ENCODE measurements around the gene FBXW11. TPM values are rescaled to one million over a fixed set of nuclear protein-coding genes. Genes with fewer than 3 reads are reported as not detected.
A peak's percentile ranks its signal among the peaks of the same experiment; 100 is the strongest.

The FBXW11 gene
- total and polyA plus RNA-seq, 7 experiments from 2014 or later = 15.0 to 40.7 (median 30.0) TPM

DNA sequence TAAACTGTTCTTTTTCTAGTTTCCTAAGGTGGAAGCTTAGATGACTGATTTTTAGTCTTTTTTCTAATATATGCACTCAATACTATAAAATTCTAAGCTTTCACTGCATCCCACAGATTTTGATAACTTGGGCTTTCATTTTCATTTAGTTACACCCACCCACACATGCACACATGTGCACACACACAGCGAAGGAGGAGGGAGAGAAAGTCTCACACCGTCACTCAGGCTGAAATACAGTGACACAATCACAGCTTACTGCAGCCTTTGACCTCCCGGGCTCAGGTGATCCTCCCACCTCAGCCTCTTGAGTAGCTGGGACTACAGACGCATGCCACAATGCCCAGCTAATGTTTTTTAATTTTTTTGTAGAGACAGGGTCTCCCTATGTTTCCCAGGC lies 124.3 kb downstream of the FBXW11 start:
- no peak overlapping the region for H3K4me3 ChIP-seq (ENCODE audit: low read length)
- H3K36me3 ChIP-seq (ENCODE audit: control insufficient read depth in 2 of 3, insufficient read depth in 3 of 3, low read length in 3 of 3) = peaks cover 6 to 18% (median 6%) of the 10 kb centered on the region in 3 experiments
- H3K27ac ChIP-seq (ENCODE audit: low read depth, low read length) = no peak overlapping the region
- no peaks in the 10 kb centered on the region for H3K9me3 ChIP-seq (ENCODE audit: control insufficient read depth in 2 of 3, low read length in 3 of 3)
- Mint-ChIP-seq H3K4me1 (peaks cover 0 to 11% (median 4%) of the 10 kb centered on the region in 7 donors), H3K9me3 (no peaks in the 10 kb centered on the region), H3K36me3 (peaks cover 18 to 50% (median 44%) of the 10 kb centered on the region in 5 donors), H3K27me3 (no peaks in the 10 kb centered on the region), H3K4me3 (no peak overlapping the region), H3K27ac (no peak overlapping the region)
- CTCF ChIA-PET = interaction anchor here (0.6 kb wide), 1 partner anchor 34 kb away, joined by 5 read pairs; no protein-coding TSS in a partner anchor
- intact Hi-C loops (cut with micrococcal nuclease) = no loop called here
- no peaks in the 10 kb centered on the region for H3K4me1 ChIP-seq (ENCODE audit: control insufficient read depth in 2 of 2, insufficient read depth in 2 of 2, low read length in 2 of 2)
- ATAC-seq = no peak
- POLR2A ChIA-PET = no interaction called here
- no peak for DNase-seq
- H3K27me3 ChIP-seq (ENCODE audit: control insufficient read depth in 2 of 2, insufficient read depth in 2 of 2, low read length in 2 of 2) = no peaks in the 10 kb centered on the region

DNA sequence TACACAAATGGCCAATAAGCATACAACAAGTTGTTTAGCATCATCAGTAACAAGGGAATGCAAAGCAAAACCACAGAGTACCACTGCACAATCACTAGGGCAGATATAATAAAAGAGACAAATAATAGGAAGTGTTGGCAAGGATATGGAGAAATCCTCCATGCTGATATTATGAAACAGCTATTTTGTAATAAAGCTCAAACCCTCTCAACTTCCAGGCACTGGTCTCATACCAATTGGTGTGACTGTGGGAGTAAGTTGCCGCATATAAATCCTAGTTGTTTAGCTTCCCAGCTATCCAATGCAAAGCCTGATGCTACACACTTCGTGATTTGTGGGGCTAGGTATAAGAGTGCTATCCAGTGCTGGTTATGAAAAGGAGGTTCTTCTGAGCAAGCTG lies 132.2 kb downstream of the FBXW11 start:
- DNase-seq (no peak), ATAC-seq (peak; percentile 52)
- no peak overlapping the region for H3K27ac Mint-ChIP-seq
- Histone ChIP-seq H3K27ac (ENCODE audit: low read depth, low read length) (no peak overlapping the region), H3K9me3 (ENCODE audit: control insufficient read depth in 2 of 3, low read length in 3 of 3) (no peaks in the 10 kb centered on the region), H3K4me1 (ENCODE audit: control insufficient read depth in 2 of 2, insufficient read depth in 2 of 2, low read length in 2 of 2) (no peaks in the 10 kb centered on the region), H3K36me3 (ENCODE audit: control insufficient read depth in 2 of 3, insufficient read depth in 3 of 3, low read length in 3 of 3) (peaks cover 7 to 82% (median 33%) of the 10 kb centered on the region in 3 experiments), H3K27me3 (ENCODE audit: control insufficient read depth in 2 of 2, insufficient read depth in 2 of 2, low read length in 2 of 2) (no peaks in the 10 kb centered on the region), H3K4me3 (ENCODE audit: low read length) (no peak overlapping the region)
- peaks cover 16 to 72% (median 44%) of the 10 kb centered on the region in 5 donors for H3K36me3 Mint-ChIP-seq
- H3K9me3 Mint-ChIP-seq = no peaks in the 10 kb centered on the region
- intact Hi-C loops (cut with micrococcal nuclease) = no loop called here
- CTCF ChIA-PET = no interaction called here
- no peaks in the 10 kb centered on the region for H3K27me3 Mint-ChIP-seq
- H3K4me1 Mint-ChIP-seq = peaks cover 0 to 2% (median 0%) of the 10 kb centered on the region in 7 donors
- no peak overlapping the region for H3K4me3 Mint-ChIP-seq
- POLR2A ChIA-PET = no interaction called here

DNA sequence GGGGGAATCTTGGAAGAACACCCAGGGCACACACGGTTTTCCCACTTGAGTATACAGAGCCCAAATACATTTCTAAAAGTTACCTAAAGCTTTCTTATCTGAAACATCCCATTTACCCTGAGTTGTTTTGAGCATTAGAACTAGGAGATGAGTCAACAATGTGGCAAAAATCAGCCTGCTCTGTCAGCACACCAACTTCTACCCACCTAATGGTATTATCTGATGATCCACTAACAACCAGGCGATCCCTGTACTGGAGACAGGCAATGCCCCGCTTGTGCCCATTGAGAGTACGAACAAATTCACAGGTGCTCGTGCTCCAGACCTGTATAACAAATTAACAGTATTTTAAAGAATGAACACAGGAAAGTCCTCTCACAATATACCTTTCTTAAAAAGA lies 133.8 kb downstream of the FBXW11 start:
- no peak overlapping the region for H3K27ac Mint-ChIP-seq
- H3K36me3 ChIP-seq (ENCODE audit: control insufficient read depth in 2 of 3, insufficient read depth in 3 of 3, low read length in 3 of 3) = peaks cover 14 to 92% (median 41%) of the 10 kb centered on the region in 3 experiments
- H3K27me3 ChIP-seq (ENCODE audit: control insufficient read depth in 2 of 2, insufficient read depth in 2 of 2, low read length in 2 of 2) = no peaks in the 10 kb centered on the region
- no peak for ATAC-seq
- H3K9me3 ChIP-seq (ENCODE audit: control insufficient read depth in 2 of 3, low read length in 3 of 3) = no peaks in the 10 kb centered on the region
- H3K27me3 Mint-ChIP-seq = no peaks in the 10 kb centered on the region
- intact Hi-C loops (cut with micrococcal nuclease) = no loop called here
- H3K4me3 Mint-ChIP-seq = no peak overlapping the region
- DNase-seq = no peak
- no peaks in the 10 kb centered on the region for H3K9me3 Mint-ChIP-seq
- CTCF ChIA-PET = no interaction called here
- H3K36me3 Mint-ChIP-seq = peaks cover 20 to 80% (median 46%) of the 10 kb centered on the region in 5 donors
- H3K27ac ChIP-seq (ENCODE audit: low read depth, low read length) = no peak overlapping the region
- no peaks in the 10 kb centered on the region for H3K4me1 ChIP-seq (ENCODE audit: control insufficient read depth in 2 of 2, insufficient read depth in 2 of 2, low read length in 2 of 2)
- peaks cover 0 to 3% (median 0%) of the 10 kb centered on the region in 7 donors for H3K4me1 Mint-ChIP-seq
- no peak overlapping the region for H3K4me3 ChIP-seq (ENCODE audit: low read length)
- POLR2A ChIA-PET = no interaction called here

DNA sequence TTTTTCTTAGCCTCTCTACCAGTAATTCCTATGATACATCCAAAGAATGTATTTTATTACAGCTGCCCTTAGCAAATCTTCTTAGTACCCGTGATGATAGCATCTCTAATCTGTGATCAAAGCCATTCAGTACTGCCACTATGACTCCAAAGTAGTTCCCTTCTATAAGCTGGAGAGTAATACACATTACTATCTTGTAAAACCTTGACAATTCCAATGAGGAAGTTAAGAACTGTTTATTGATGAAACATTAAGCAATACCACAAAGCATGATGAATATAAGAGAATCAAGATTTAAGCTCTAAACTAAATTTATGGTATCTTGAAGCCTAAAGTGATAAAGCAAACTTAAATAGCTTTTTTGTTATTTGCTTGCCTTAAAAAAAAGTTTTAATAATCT lies 134.7 kb downstream of the FBXW11 start:
- Histone ChIP-seq H3K4me3 (ENCODE audit: low read length) (no peak overlapping the region), H3K4me1 (ENCODE audit: control insufficient read depth in 2 of 2, insufficient read depth in 2 of 2, low read length in 2 of 2) (no peaks in the 10 kb centered on the region), H3K27me3 (ENCODE audit: control insufficient read depth in 2 of 2, insufficient read depth in 2 of 2, low read length in 2 of 2) (no peaks in the 10 kb centered on the region), H3K9me3 (ENCODE audit: control insufficient read depth in 2 of 3, low read length in 3 of 3) (no peaks in the 10 kb centered on the region), H3K27ac (ENCODE audit: low read depth, low read length) (no peak overlapping the region), H3K36me3 (ENCODE audit: control insufficient read depth in 2 of 3, insufficient read depth in 3 of 3, low read length in 3 of 3) (peaks cover 8 to 87% (median 36%) of the 10 kb centered on the region in 3 experiments)
- Mint-ChIP-seq H3K27ac (peak overlapping the region in 1 of 9 donors; percentile 19), H3K36me3 (peaks cover 19 to 78% (median 45%) of the 10 kb centered on the region in 5 donors), H3K4me1 (peaks cover 0 to 3% (median 0%) of the 10 kb centered on the region in 7 donors), H3K27me3 (no peaks in the 10 kb centered on the region), H3K4me3 (no peak overlapping the region), H3K9me3 (no peaks in the 10 kb centered on the region)
- ChIA-PET CTCF (interaction anchor here (0.5 kb wide), 1 partner anchor 317 kb away, joined by 3 read pairs; no protein-coding TSS in a partner anchor), POLR2A (no interaction called here)
- DNase-seq (no peak), ATAC-seq (peak; percentile 34)
- intact Hi-C loops (cut with micrococcal nuclease) = no loop called here

DNA sequence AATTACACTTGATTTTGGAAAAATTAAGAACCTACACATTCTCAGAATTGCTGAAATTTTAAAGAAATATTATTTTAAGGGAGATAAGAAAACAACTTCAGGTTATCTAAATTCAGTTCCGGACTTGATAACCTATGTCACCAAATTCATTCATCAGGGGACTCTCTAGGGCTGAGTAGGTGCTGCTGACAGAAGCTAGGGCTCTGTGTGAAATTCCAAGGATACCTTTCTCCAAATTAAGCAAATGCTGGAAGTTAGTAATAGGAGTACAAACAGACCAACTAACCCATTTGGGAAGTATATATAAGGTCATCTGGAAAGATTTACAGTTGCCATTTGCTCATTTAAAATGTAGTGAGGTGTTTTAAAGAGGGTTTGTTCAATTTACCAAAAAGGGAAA lies 136.5 kb downstream of the FBXW11 start:
- Histone ChIP-seq H3K9me3 (ENCODE audit: control insufficient read depth in 2 of 3, low read length in 3 of 3) (no peaks in the 10 kb centered on the region), H3K4me3 (ENCODE audit: low read length) (no peak overlapping the region), H3K27ac (ENCODE audit: low read depth, low read length) (no peak overlapping the region), H3K27me3 (ENCODE audit: control insufficient read depth in 2 of 2, insufficient read depth in 2 of 2, low read length in 2 of 2) (no peaks in the 10 kb centered on the region), H3K4me1 (ENCODE audit: control insufficient read depth in 2 of 2, insufficient read depth in 2 of 2, low read length in 2 of 2) (no peaks in the 10 kb centered on the region), H3K36me3 (ENCODE audit: control insufficient read depth in 2 of 3, insufficient read depth in 3 of 3, low read length in 3 of 3) (peaks cover 8 to 72% (median 23%) of the 10 kb centered on the region in 3 experiments)
- H3K4me1 Mint-ChIP-seq = peaks cover 0 to 7% (median 0%) of the 10 kb centered on the region in 7 donors
- DNase-seq = no peak
- peaks cover 9 to 72% (median 37%) of the 10 kb centered on the region in 5 donors for H3K36me3 Mint-ChIP-seq
- H3K4me3 Mint-ChIP-seq = no peak overlapping the region
- H3K27ac Mint-ChIP-seq = no peak overlapping the region
- POLR2A ChIA-PET = no interaction called here
- H3K27me3 Mint-ChIP-seq = no peaks in the 10 kb centered on the region
- intact Hi-C loops (cut with micrococcal nuclease) = no loop called here
- ATAC-seq = no peak
- no peaks in the 10 kb centered on the region for H3K9me3 Mint-ChIP-seq
- CTCF ChIA-PET = interaction anchor here (0.7 kb wide), 1 partner anchor 171 kb away, joined by 3 read pairs; no protein-coding TSS in a partner anchor

DNA sequence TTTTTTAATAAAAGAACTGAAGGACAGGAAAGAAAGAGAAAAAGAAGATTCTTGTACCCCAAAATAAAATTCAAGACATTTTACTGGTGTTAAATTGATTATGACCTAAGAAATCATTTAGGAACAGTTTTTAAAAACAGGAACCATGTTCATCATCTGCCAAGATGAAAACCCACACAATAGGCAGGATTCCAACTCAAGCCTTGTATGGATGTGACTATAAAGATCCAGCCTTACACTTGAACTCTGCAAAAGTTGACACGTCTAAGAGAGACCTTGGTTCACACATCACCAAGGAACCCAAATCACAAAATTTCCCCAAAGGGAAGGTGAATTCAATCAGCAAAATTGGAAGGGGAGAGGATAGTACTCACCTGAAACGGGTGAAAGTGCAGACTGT lies 138.2 kb downstream of the FBXW11 start:
- H3K27me3 ChIP-seq (ENCODE audit: control insufficient read depth in 2 of 2, insufficient read depth in 2 of 2, low read length in 2 of 2) = no peaks in the 10 kb centered on the region
- peaks cover 0 to 7% (median 0%) of the 10 kb centered on the region in 7 donors for H3K4me1 Mint-ChIP-seq
- ChIA-PET POLR2A (no interaction called here), CTCF (interaction anchor here (0.6 kb wide), 1 partner anchor 476 kb away, joined by 3 read pairs; no protein-coding TSS in a partner anchor)
- ATAC-seq (no peak), DNase-seq (no peak)
- no peak overlapping the region for H3K4me3 ChIP-seq (ENCODE audit: low read length)
- no peak overlapping the region for H3K4me3 Mint-ChIP-seq
- no peaks in the 10 kb centered on the region for H3K9me3 Mint-ChIP-seq
- no peaks in the 10 kb centered on the region for H3K27me3 Mint-ChIP-seq
- peak overlapping the region in 1 of 9 donors; percentile 33 for H3K27ac Mint-ChIP-seq
- no peaks in the 10 kb centered on the region for H3K4me1 ChIP-seq (ENCODE audit: control insufficient read depth in 2 of 2, insufficient read depth in 2 of 2, low read length in 2 of 2)
- H3K9me3 ChIP-seq (ENCODE audit: control insufficient read depth in 2 of 3, low read length in 3 of 3) = no peaks in the 10 kb centered on the region
- H3K27ac ChIP-seq (ENCODE audit: low read depth, low read length) = no peak overlapping the region
- intact Hi-C loops (cut with micrococcal nuclease) = no loop called here
- peaks cover 9 to 73% (median 30%) of the 10 kb centered on the region in 5 donors for H3K36me3 Mint-ChIP-seq
- peaks cover 8 to 70% (median 19%) of the 10 kb centered on the region in 3 experiments for H3K36me3 ChIP-seq (ENCODE audit: control insufficient read depth in 2 of 3, insufficient read depth in 3 of 3, low read length in 3 of 3)

DNA sequence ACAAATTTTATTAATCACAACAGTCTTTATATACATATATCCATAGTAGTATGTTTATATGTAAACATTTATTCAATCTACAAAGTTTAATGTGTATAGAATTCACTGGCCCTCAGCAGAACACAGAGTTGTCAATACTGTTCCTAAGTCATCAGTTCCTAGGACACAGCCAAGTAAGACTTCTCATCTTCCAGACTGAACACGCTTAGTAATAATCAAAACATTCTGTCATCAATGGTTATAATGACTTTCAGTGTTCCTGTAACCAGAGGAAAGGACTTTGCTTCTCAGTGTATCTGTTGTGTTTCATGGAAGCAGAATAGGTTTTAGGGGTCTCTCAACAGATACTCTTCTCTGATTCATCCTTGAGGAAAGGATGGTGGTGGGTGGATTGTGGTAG lies 138.7 kb downstream of the FBXW11 start:
- Mint-ChIP-seq H3K36me3 (peaks cover 9 to 78% (median 30%) of the 10 kb centered on the region in 5 donors), H3K4me3 (no peak overlapping the region), H3K27ac (peak overlapping the region in 1 of 9 donors; percentile 33), H3K27me3 (no peaks in the 10 kb centered on the region), H3K9me3 (no peaks in the 10 kb centered on the region), H3K4me1 (peaks cover 0 to 7% (median 0%) of the 10 kb centered on the region in 7 donors)
- Histone ChIP-seq H3K27me3 (ENCODE audit: control insufficient read depth in 2 of 2, insufficient read depth in 2 of 2, low read length in 2 of 2) (no peaks in the 10 kb centered on the region), H3K27ac (ENCODE audit: low read depth, low read length) (no peak overlapping the region), H3K4me3 (ENCODE audit: low read length) (no peak overlapping the region), H3K36me3 (ENCODE audit: control insufficient read depth in 2 of 3, insufficient read depth in 3 of 3, low read length in 3 of 3) (peaks cover 8 to 68% (median 19%) of the 10 kb centered on the region in 3 experiments), H3K4me1 (ENCODE audit: control insufficient read depth in 2 of 2, insufficient read depth in 2 of 2, low read length in 2 of 2) (no peaks in the 10 kb centered on the region), H3K9me3 (ENCODE audit: control insufficient read depth in 2 of 3, low read length in 3 of 3) (no peaks in the 10 kb centered on the region)
- CTCF ChIA-PET = no interaction called here
- intact Hi-C loops (cut with micrococcal nuclease) = no loop called here
- ATAC-seq (no peak), DNase-seq (no peak)
- POLR2A ChIA-PET = no interaction called here

Measured in naive thymus-derived CD4-positive, alpha-beta T cell (primary cell).